Muscle of leg (tissue), 11 donors: ENCODE measurements around the gene EIF4G3. TPM values are rescaled to one million over a fixed set of nuclear protein-coding genes. Genes with fewer than 3 reads are reported as not detected.
A peak's percentile ranks its signal among the peaks of the same experiment; 100 is the strongest.
"Not testable (repeated sequence)": the region's sequence is repeated elsewhere in the genome, so short reads cannot be mapped to it uniquely, and the experiment has no call there.

Experiments
- DNase-seq: peaks from one replicate; pipeline ENCODE4 v3.0.0; 2013
- H3K27ac ChIP-seq: one replicate; pipeline ENCODE4 v1.5.1; 2013; ENCODE audit warnings: mild to moderate bottlenecking, low read length, control low read depth
- H3K27me3 ChIP-seq: one replicate; pipeline ENCODE4 v1.6.1; 2013; ENCODE audit warnings: low read length; ENCODE audit not compliant: control insufficient read depth, insufficient read depth
- H3K36me3 ChIP-seq: one replicate; pipeline ENCODE4 v1.6.1; 2013; ENCODE audit warnings: low read length; ENCODE audit not compliant: control insufficient read depth, insufficient read depth
- H3K4me1 ChIP-seq: one replicate; pipeline ENCODE4 v1.6.1; 2013; ENCODE audit warnings: low read length; ENCODE audit not compliant: control insufficient read depth, insufficient read depth
- H3K4me3 ChIP-seq: one replicate; pipeline ENCODE4 v1.5.1; 2013; ENCODE audit warnings: low read length, control low read depth
- H3K9me3 ChIP-seq: replicated peaks from 2 replicates; pipeline ENCODE4 v1.6.1; 2013; ENCODE audit warnings: low read depth, low read length; ENCODE audit not compliant: control insufficient read depth
- WGBS: methylation state at CpG from one replicate; pipeline ENCODE4 v1.1.5; 2013; ENCODE audit warnings: missing lambda C conversion rate; ENCODE audit not compliant: insufficient coverage; 5-methylcytosine and 5-hydroxymethylcytosine counted together
- polyA plus RNA-seq, 8 donors: library from polyadenylated mRNA; unstranded; fragments of 120-200 nt; gene quantifications; one replicate each; pipeline versions ENCODE4 v1.2.1 to v1.2.3, GENCODE V29; 2013; ENCODE audit warnings: inconsistent platforms in 1 of 8, low replicate concordance in 1 of 8; ENCODE audit not compliant: insufficient read length in 8 of 8, insufficient read depth in 1 of 8
- total RNA-seq: library from RNA; stranded (reverse); fragments of 120-200 nt; gene quantifications from one replicate; pipeline ENCODE4 v1.2.4, GENCODE V29; 2013

The EIF4G3 gene
- total and polyA plus RNA-seq, 9 donors: 23.4 to 42.0 (median 34.0) TPM

GRCh38 chr1:21206117-21206516, 29.4 kb upstream of the EIF4G3 start:
- no peak overlapping the region for H3K4me3 ChIP-seq
- H3K36me3 ChIP-seq: no peaks in the 10 kb centered on the region
- H3K4me1 ChIP-seq: no peaks in the 10 kb centered on the region
- no peaks in the 10 kb centered on the region for H3K27me3 ChIP-seq
- H3K9me3 ChIP-seq: no peaks in the 10 kb centered on the region
- no peak overlapping the region for H3K27ac ChIP-seq
- DNase-seq: no peak
- no CpG with 5 or more reads among the region's 2 CpGs for WGBS

- WGBS: 93% methylated on average over 5 of the region's 5 CpGs
- Histone ChIP-seq H3K27me3 (no peaks in the 10 kb centered on the region), H3K4me3 (no peak overlapping the region), H3K36me3 (no peaks in the 10 kb centered on the region), H3K4me1 (no peaks in the 10 kb centered on the region), H3K27ac (no peak overlapping the region), H3K9me3 (no peaks in the 10 kb centered on the region)
- no peak for DNase-seq
These were observed 28.7 kb upstream of the EIF4G3 start for GRCh38 chr1:21205416-21205815.

- WGBS: no CpG with 5 or more reads among the region's 4 CpGs
- Histone ChIP-seq H3K36me3 (no peaks in the 10 kb centered on the region), H3K27ac (no peak overlapping the region), H3K4me3 (no peak overlapping the region), H3K4me1 (no peaks in the 10 kb centered on the region), H3K27me3 (no peaks in the 10 kb centered on the region), H3K9me3 (no peaks in the 10 kb centered on the region)
- no peak for DNase-seq
These were observed 25.0 kb upstream of the EIF4G3 start for GRCh38 chr1:21201650-21202049.

- H3K36me3 ChIP-seq, DNase-seq, H3K27ac ChIP-seq, H3K4me3 ChIP-seq, H3K4me1 ChIP-seq, H3K9me3 ChIP-seq, H3K27me3 ChIP-seq: not testable (repeated sequence)
- WGBS: 93% methylated on average over 4 of the region's 5 CpGs
These were observed 24.5 kb upstream of the EIF4G3 start for GRCh38 chr1:21201238-21201637.

GRCh38 chr1:21200767-21201166, 24.1 kb upstream of the EIF4G3 start:
- Histone ChIP-seq H3K27ac (no peak overlapping the region), H3K4me3 (no peak overlapping the region), H3K27me3 (no peaks in the 10 kb centered on the region), H3K4me1 (no peaks in the 10 kb centered on the region), H3K9me3 (no peaks in the 10 kb centered on the region), H3K36me3 (no peaks in the 10 kb centered on the region)
- no peak for DNase-seq
- WGBS: 86% methylated on average over 4 of the region's 6 CpGs

- 20% methylated on average over 1 of the region's 4 CpGs for WGBS
- Histone ChIP-seq H3K36me3 (no peaks in the 10 kb centered on the region), H3K9me3 (no peaks in the 10 kb centered on the region), H3K4me3 (no peak overlapping the region), H3K4me1 (peaks cover 2% of the 10 kb centered on the region), H3K27me3 (no peaks in the 10 kb centered on the region), H3K27ac (no peak overlapping the region)
- no peak for DNase-seq
These were observed 22.2 kb upstream of the EIF4G3 start for GRCh38 chr1:21198929-21199328.

- no peak overlapping the region for H3K4me3 ChIP-seq
- peaks cover 16% of the 10 kb centered on the region for H3K4me1 ChIP-seq
- no peak for DNase-seq
- WGBS: 79% methylated on average over 3 of the region's 4 CpGs
- H3K27me3 ChIP-seq: no peaks in the 10 kb centered on the region
- H3K9me3 ChIP-seq: no peaks in the 10 kb centered on the region
- H3K36me3 ChIP-seq: no peaks in the 10 kb centered on the region
- no peak overlapping the region for H3K27ac ChIP-seq
These were observed 16.2 kb upstream of the EIF4G3 start for GRCh38 chr1:21192871-21193270.

- H3K27ac ChIP-seq: no peak overlapping the region
- no peaks in the 10 kb centered on the region for H3K9me3 ChIP-seq
- DNase-seq: peak; percentile 34
- H3K27me3 ChIP-seq: no peaks in the 10 kb centered on the region
- H3K4me1 ChIP-seq: peaks cover 17% of the 10 kb centered on the region
- 79% methylated on average over 4 of the region's 5 CpGs for WGBS
- H3K36me3 ChIP-seq: no peaks in the 10 kb centered on the region
- no peak overlapping the region for H3K4me3 ChIP-seq
These were observed 15.6 kb upstream of the EIF4G3 start for GRCh38 chr1:21192284-21192683.

- not testable (repeated sequence) for H3K4me3 ChIP-seq, H3K27ac ChIP-seq, H3K27me3 ChIP-seq, H3K36me3 ChIP-seq, DNase-seq, H3K9me3 ChIP-seq
- H3K4me1 ChIP-seq: peaks cover 17% of the 10 kb centered on the region
- WGBS: 62% methylated on average over 2 of the region's 2 CpGs
These were observed 14.1 kb upstream of the EIF4G3 start for GRCh38 chr1:21190771-21191170.

- WGBS: 80% methylated on average over 1 of the region's 1 CpG
- no peaks in the 10 kb centered on the region for H3K27me3 ChIP-seq
- H3K4me1 ChIP-seq: peaks cover 15% of the 10 kb centered on the region
- no peak overlapping the region for H3K27ac ChIP-seq
- H3K9me3 ChIP-seq: no peaks in the 10 kb centered on the region
- H3K36me3 ChIP-seq: no peaks in the 10 kb centered on the region
- no peak for DNase-seq
- no peak overlapping the region for H3K4me3 ChIP-seq
These were observed 13.3 kb upstream of the EIF4G3 start for GRCh38 chr1:21189906-21190500.

GRCh38 chr1:21189421-21189820, 12.7 kb upstream of the EIF4G3 start:
- 19% methylated on average over 2 of the region's 3 CpGs for WGBS
- no peaks in the 10 kb centered on the region for H3K27me3 ChIP-seq
- H3K4me3 ChIP-seq: no peak overlapping the region
- no peaks in the 10 kb centered on the region for H3K9me3 ChIP-seq
- no peak for DNase-seq
- no peaks in the 10 kb centered on the region for H3K36me3 ChIP-seq
- no peak overlapping the region for H3K27ac ChIP-seq
- H3K4me1 ChIP-seq: peaks cover 15% of the 10 kb centered on the region
